Panc1 (cell line): ENCODE measurements around the gene GARRE1.

ENCODE experiments used
- POLR2AphosphoS5 ChIP-seq: IDR thresholded peaks from 2 replicates; pipeline ENCODE4 v1.6.1; 2012; ENCODE audit warnings: mild to moderate bottlenecking, low read depth, low read length, moderate library complexity
- REST ChIP-seq, 2 experiments: IDR thresholded peaks; 2 replicates each; pipeline ENCODE4 v1.6.1; 2011 to 2012; ENCODE audit warnings: low read depth in 2 of 2, control low read depth in 1 of 2, low read length in 1 of 2, mild to moderate bottlenecking in 1 of 2, moderate library complexity in 1 of 2; ENCODE audit not compliant: insufficient read depth in 1 of 2
- SIN3A ChIP-seq: IDR thresholded peaks from 2 replicates; pipeline ENCODE4 v1.6.1; 2012; ENCODE audit warnings: low read depth, mild to moderate bottlenecking, low read length, moderate library complexity, borderline replicate concordance; ENCODE audit not compliant: insufficient read depth
- TF ChIP-seq, protein P1 (sequence below): fragments of 450-650 bp; IDR thresholded peaks from 2 replicates; pipeline ENCODE4 v1.5.1; 2017; ENCODE audit warnings: mild to moderate bottlenecking

- TF ChIP-seq, protein P1, sequence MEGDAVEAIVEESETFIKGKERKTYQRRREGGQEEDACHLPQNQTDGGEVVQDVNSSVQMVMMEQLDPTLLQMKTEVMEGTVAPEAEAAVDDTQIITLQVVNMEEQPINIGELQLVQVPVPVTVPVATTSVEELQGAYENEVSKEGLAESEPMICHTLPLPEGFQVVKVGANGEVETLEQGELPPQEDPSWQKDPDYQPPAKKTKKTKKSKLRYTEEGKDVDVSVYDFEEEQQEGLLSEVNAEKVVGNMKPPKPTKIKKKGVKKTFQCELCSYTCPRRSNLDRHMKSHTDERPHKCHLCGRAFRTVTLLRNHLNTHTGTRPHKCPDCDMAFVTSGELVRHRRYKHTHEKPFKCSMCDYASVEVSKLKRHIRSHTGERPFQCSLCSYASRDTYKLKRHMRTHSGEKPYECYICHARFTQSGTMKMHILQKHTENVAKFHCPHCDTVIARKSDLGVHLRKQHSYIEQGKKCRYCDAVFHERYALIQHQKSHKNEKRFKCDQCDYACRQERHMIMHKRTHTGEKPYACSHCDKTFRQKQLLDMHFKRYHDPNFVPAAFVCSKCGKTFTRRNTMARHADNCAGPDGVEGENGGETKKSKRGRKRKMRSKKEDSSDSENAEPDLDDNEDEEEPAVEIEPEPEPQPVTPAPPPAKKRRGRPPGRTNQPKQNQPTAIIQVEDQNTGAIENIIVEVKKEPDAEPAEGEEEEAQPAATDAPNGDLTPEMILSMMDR = no peak; the same call in 1 of the 2 replicates
- TF ChIP-seq SIN3A = no peak
- no peak for TF ChIP-seq POLR2AphosphoS5
- no peak for TF ChIP-seq REST (IDR thresholded peaks at IDR 0.05; ENCODE audit: insufficient read depth in 1 of 2, low read depth in 2 of 2, low read length in 1 of 2)
Observed at GRCh38 chr19:34241513-34242337, 12.6 kb upstream of the GARRE1 start.
